Parathyroid adenoma (tissue), 2 donors: Measurements from ENCODE around the gene GNA12.

Source experiments
- H2AFZ ChIP-seq: fragments of 300-600 bp; sonication (generic); one replicate; pipeline ENCODE4 v1.7.0; 2017; ENCODE audit warnings: antibody characterized with exemption, mild to moderate bottlenecking
- H3K27ac ChIP-seq: fragments of 300-600 bp; sonication (generic); one replicate; pipeline ENCODE4 v1.7.0; 2017
- H3K27me3 ChIP-seq: fragments of 300-600 bp; sonication (generic); one replicate; pipeline ENCODE4 v1.7.0; 2017; ENCODE audit warnings: low read length; ENCODE audit not compliant: control insufficient read depth, insufficient read depth
- H3K36me3 ChIP-seq: fragments of 300-600 bp; sonication (generic); one replicate; pipeline ENCODE4 v1.7.0; 2017; ENCODE audit warnings: low read length; ENCODE audit not compliant: control insufficient read depth, insufficient read depth
- H3K4me1 ChIP-seq: fragments of 300-600 bp; sonication (generic); one replicate; pipeline ENCODE4 v1.7.0; 2017; ENCODE audit warnings: control low read depth
- H3K4me2 ChIP-seq: fragments of 300-600 bp; sonication (generic); one replicate; pipeline ENCODE4 v1.7.0; 2017; ENCODE audit warnings: low read length
- H3K4me3 ChIP-seq: fragments of 300-600 bp; sonication (generic); one replicate; pipeline ENCODE4 v1.7.0; 2017; ENCODE audit warnings: low read depth, low read length
- H3K79me2 ChIP-seq: fragments of 300-600 bp; sonication (generic); one replicate; pipeline ENCODE4 v1.7.0; 2017; ENCODE audit warnings: control low read depth
- H3K9ac ChIP-seq: fragments of 300-600 bp; sonication (generic); one replicate; pipeline ENCODE4 v1.7.0; 2017; ENCODE audit warnings: mild to moderate bottlenecking
- H3K9me3 ChIP-seq: fragments of 300-600 bp; sonication (generic); one replicate; pipeline ENCODE4 v1.7.0; 2017; ENCODE audit warnings: low read length; ENCODE audit not compliant: control insufficient read depth
- CTCF ChIP-seq: fragments of 300-600 bp; sonication (generic); IDR thresholded peaks from one replicate; pipeline ENCODE4 v1.7.0; 2017; ENCODE audit warnings: antibody characterized with exemption, mild to moderate bottlenecking
- donor health status: primary hyperparathyroidism.

The GNA12 gene

GRCh38 chr7:2807845-2808772, 36.0 kb downstream of the GNA12 start:
- peaks cover 34% of the 10 kb centered on the region for H3K79me2 ChIP-seq
- H3K36me3 ChIP-seq: no peaks in the 10 kb centered on the region
- no peak overlapping the region for H3K9ac ChIP-seq
- H3K9me3 ChIP-seq: no peaks in the 10 kb centered on the region
- no peak overlapping the region for H3K4me3 ChIP-seq
- no peaks in the 10 kb centered on the region for H3K4me1 ChIP-seq
- H2AFZ ChIP-seq: no peak overlapping the region
- no peak overlapping the region for H3K4me2 ChIP-seq
- H3K27me3 ChIP-seq: no peaks in the 10 kb centered on the region
- TF ChIP-seq CTCF: no peak
- no peak overlapping the region for H3K27ac ChIP-seq

GRCh38 chr7:2807460-2807844, 36.7 kb downstream of the GNA12 start:
- Histone ChIP-seq H3K9me3 (no peaks in the 10 kb centered on the region), H3K79me2 (peaks cover 39% of the 10 kb centered on the region), H3K36me3 (no peaks in the 10 kb centered on the region), H3K4me2 (no peak overlapping the region), H3K4me1 (no peaks in the 10 kb centered on the region), H3K9ac (no peak overlapping the region), H2AFZ (no peak overlapping the region), H3K4me3 (no peak overlapping the region), H3K27me3 (no peaks in the 10 kb centered on the region), H3K27ac (no peak overlapping the region)
- TF ChIP-seq CTCF: no peak

GRCh38 chr7:2806571-2806970, 37.5 kb downstream of the GNA12 start:
- Histone ChIP-seq H3K4me2 (no peak overlapping the region), H3K4me1 (no peaks in the 10 kb centered on the region), H3K27ac (no peak overlapping the region), H3K9me3 (no peaks in the 10 kb centered on the region), H3K27me3 (no peaks in the 10 kb centered on the region), H2AFZ (no peak overlapping the region), H3K9ac (no peak overlapping the region), H3K79me2 (peaks cover 39% of the 10 kb centered on the region), H3K4me3 (no peak overlapping the region), H3K36me3 (no peaks in the 10 kb centered on the region)
- no peak for TF ChIP-seq CTCF

DNA sequence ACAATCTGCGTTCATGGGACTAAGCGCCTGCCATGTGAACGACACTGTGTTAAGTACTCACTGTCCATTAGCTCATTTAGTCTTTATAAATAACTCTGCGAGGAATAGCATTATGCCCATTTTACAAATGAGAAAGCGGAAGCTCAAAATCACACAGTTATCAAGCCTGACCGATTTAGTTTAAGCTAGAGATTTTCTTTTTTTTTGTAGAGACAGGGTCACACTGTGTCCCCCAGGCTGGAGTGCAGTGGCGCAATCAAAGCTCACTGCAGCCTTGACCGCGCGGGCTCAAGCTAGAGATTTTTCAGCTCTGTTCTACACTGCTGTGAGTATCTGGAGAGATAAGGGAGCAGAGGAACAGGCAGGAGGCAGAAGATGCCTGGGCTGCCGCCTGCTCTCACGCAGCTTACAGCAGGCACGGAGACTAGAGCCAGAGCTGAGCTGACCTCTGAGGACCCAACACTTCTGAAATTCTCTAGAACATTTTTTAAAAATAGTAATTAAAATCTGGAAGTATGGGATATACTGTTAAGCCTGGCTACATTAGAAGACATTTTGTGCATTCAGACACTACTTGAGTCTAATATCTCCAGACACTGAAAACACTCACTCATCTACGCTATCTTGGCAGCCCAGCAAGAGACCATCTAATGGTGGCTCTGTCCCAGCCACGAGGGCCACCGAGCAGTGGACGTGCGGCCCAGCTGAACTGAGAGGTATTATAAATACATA, 38.7 kb downstream of the GNA12 start:
- Histone ChIP-seq H3K27me3 (no peaks in the 10 kb centered on the region), H2AFZ (no peak overlapping the region), H3K36me3 (no peaks in the 10 kb centered on the region), H3K4me2 (no peak overlapping the region), H3K9ac (no peak overlapping the region), H3K4me3 (no peak overlapping the region), H3K9me3 (no peaks in the 10 kb centered on the region), H3K4me1 (no peaks in the 10 kb centered on the region), H3K27ac (no peak overlapping the region), H3K79me2 (peaks cover 40% of the 10 kb centered on the region)
- no peak for TF ChIP-seq CTCF
